Spleen (tissue), 11 donors: Measurements from ENCODE around the gene KCNG4. TPM values are rescaled to one million over a fixed set of nuclear protein-coding genes. Genes with fewer than 3 reads are reported as not detected.

Experiments
- DNase-seq: peaks from one replicate; pipeline ENCODE4 v3.0.0-alpha.2; 2020
- H3K27ac ChIP-seq, 8 donors: fragments of 200-600 bp; sonication (generic) in 7 of 8; 1 replicate in 4 of 8; 2 replicates in 4 of 8; pipeline versions ENCODE4 v1.5.0 to v1.8.0; 2016 to 2021; ENCODE audit warnings: inconsistent platforms in 4 of 8, mild to moderate bottlenecking in 4 of 8, moderate library complexity in 1 of 8
- H3K27me3 ChIP-seq, 7 donors: fragments of 200-600 bp; sonication (generic) in 6 of 7; replicated peaks in 1 of 7; 1 replicate in 4 of 7; 2 replicates in 3 of 7; pipeline versions ENCODE4 v1.5.0 to v1.8.0; 2016 to 2021; ENCODE audit warnings: inconsistent platforms in 3 of 7, mild to moderate bottlenecking in 1 of 7
- H3K36me3 ChIP-seq, 6 donors: fragments of 200-600 bp; sonication (generic) in 5 of 6; 1 replicate in 4 of 6; 2 replicates in 2 of 6; pipeline versions ENCODE4 v1.5.0 to v1.8.0; 2016 to 2021; ENCODE audit warnings: inconsistent platforms in 2 of 6
- H3K4me1 ChIP-seq, 6 donors: fragments of 200-600 bp; sonication (generic) in 5 of 6; 1 replicate in 3 of 6; 2 replicates in 3 of 6; pipeline versions ENCODE4 v1.5.0 to v1.8.0; 2016 to 2021; ENCODE audit warnings: inconsistent platforms in 3 of 6
- H3K4me3 ChIP-seq, 8 donors: fragments of 200-600 bp; sonication (generic) in 7 of 8; 1 replicate in 4 of 8; 2 replicates in 4 of 8; pipeline versions ENCODE4 v1.5.0 to v1.8.0; 2016 to 2021; ENCODE audit warnings: inconsistent platforms in 4 of 8, mild to moderate bottlenecking in 4 of 8, moderate library complexity in 2 of 8
- H3K9me3 ChIP-seq, 8 donors: fragments of 200-600 bp; sonication (generic) in 7 of 8; 1 replicate in 4 of 8; 2 replicates in 4 of 8; pipeline versions ENCODE4 v1.5.0 to v1.8.0; 2016 to 2021; ENCODE audit warnings: inconsistent platforms in 4 of 8
- POLR2A ChIP-seq, 3 donors: fragments of 450-650 bp; IDR thresholded peaks; one replicate each; pipeline ENCODE4 v1.5.1; 2017; ENCODE audit warnings: antibody characterized with exemption in 3 of 3, mild to moderate bottlenecking in 1 of 3
- POLR2AphosphoS5 ChIP-seq, 3 donors: sonication (generic); formaldehyde crosslinking; IDR thresholded peaks; one replicate each; pipeline ENCODE4 v1.5.1; 2017; ENCODE audit warnings: antibody characterized with exemption in 3 of 3
- WGBS, 5 donors: extraction: QIAGEN DNeasy Blood & Tissue Kit in 3 of 5; methylation state at CpG; one replicate each; pipeline versions ENCODE4 v1.1.5 to v1.1.7; 2013 to 2018; 5-methylcytosine and 5-hydroxymethylcytosine counted together
- intact Hi-C: fragments of 100-400 bp; cut with DNase I; formaldehyde crosslinking; loops from one replicate; pipeline ENCODE4 v1.15.0; 2023; ENCODE audit warnings: low total_unique reads
- polyA plus RNA-seq, 3 donors: library from polyadenylated mRNA; stranded (reverse); fragments of 200-250 nt; gene quantifications; one replicate each; pipeline ENCODE4 v1.2.1, GENCODE V29; 2013
- total RNA-seq, 7 donors: library from RNA; depleted of rRNA in 3 of 7; stranded (reverse); fragments of >200 nt in 3 of 7; fragmentation: NEBNext Ultra II Directional in 4 of 7; extraction: Animal tissue kit (Norgen Biotek cat#: 25700) in 4 of 7; gene quantifications; one replicate each; pipeline versions ENCODE4 v1.1.0 to v1.2.1, GENCODE V29; 2016 to 2021
- TF ChIP-seq, protein P1 (sequence below), 11 experiments: fragments of 200-600 bp in 7 of 11; fragments of 450-650 bp in 4 of 11; sonication (generic) in 4 of 11; IDR thresholded peaks in 8 of 11; conservative IDR thresholded peaks in 3 of 11; 1 replicate in 7 of 11; 2 replicates in 4 of 11; pipeline versions ENCODE4 v1.4.0 to v1.8.0; 2016 to 2021; ENCODE audit warnings: antibody characterized with exemption in 11 of 11, inconsistent platforms in 4 of 11, mild to moderate bottlenecking in 1 of 11
- donor health status: healthy with polysubstance abuse.
- donor health status: DM: no; HTN: no; CAD: no; lungs with moderate emphysema.
- donor health status: DM: no; HTN: no; CAD: no.
- donor health status: Bipolar disorder and iron deficiency.
- donor health status: healthy.
- donor health status: DM: no; HTN: no; CAD: no.
- donor health status: DM: yes; HTN: yes; CAD: no.

The KCNG4 gene
- total and polyA plus RNA-seq, 10 donors: not detected

DNA sequence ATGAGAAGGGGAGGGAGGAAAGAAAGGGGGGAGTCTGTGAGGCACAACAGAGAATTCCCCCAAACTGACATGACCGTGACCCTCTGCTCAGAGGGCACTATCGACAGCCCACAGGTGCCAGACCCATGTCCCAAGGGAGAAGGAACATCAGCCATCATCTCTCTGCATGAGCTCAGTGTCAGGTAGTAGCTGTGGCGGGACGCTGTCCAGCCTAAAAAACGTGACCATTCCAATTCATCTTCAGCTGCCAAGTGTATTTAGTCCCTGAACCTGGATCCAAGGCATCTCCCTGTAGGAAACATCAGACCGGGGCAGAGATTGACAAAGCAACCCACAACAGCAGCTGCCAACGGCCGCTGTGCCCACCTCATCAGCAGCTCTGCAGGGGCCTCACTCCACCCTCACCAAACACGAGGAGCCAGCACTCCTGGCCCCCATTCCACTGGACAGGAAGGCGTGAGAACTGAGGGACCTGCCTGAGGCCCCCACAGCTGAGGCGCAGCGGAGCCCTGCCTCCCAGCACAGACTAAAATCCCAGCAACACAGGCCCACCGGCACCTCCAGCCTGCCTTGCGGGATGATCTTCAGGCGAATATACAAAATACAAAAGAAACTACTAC lies 61.6 kb downstream of the KCNG4 start:
- Histone ChIP-seq H3K36me3 (peaks cover 0 to 63% (median 54%) of the 10 kb centered on the region in 6 donors), H3K4me3 (no peak overlapping the region), H3K27me3 (no peaks in the 10 kb centered on the region), H3K27ac (peak overlapping the region in 4 of 8 donors; percentile 75 to 84 (median 82)), H3K9me3 (no peaks in the 10 kb centered on the region), H3K4me1 (peaks cover 22 to 86% (median 53%) of the 10 kb centered on the region in 6 donors)
- 86 to 90% (median 88%) methylated on average over 13 to 15 of the region's 15 CpGs for WGBS, 5 donors
- TF ChIP-seq POLR2A (IDR thresholded peaks at IDR 0.05) (no peak), POLR2AphosphoS5 (IDR thresholded peaks at IDR 0.05) (no peak)
- TF ChIP-seq, protein P1, sequence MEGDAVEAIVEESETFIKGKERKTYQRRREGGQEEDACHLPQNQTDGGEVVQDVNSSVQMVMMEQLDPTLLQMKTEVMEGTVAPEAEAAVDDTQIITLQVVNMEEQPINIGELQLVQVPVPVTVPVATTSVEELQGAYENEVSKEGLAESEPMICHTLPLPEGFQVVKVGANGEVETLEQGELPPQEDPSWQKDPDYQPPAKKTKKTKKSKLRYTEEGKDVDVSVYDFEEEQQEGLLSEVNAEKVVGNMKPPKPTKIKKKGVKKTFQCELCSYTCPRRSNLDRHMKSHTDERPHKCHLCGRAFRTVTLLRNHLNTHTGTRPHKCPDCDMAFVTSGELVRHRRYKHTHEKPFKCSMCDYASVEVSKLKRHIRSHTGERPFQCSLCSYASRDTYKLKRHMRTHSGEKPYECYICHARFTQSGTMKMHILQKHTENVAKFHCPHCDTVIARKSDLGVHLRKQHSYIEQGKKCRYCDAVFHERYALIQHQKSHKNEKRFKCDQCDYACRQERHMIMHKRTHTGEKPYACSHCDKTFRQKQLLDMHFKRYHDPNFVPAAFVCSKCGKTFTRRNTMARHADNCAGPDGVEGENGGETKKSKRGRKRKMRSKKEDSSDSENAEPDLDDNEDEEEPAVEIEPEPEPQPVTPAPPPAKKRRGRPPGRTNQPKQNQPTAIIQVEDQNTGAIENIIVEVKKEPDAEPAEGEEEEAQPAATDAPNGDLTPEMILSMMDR (IDR thresholded peaks at IDR 0.05 in 8 of 11, conservative IDR thresholded peaks at IDR 0.05 in 3 of 11): no peak
- no peak for DNase-seq
- intact Hi-C loops: loop anchor here (10.0 kb wide), 2 partner anchors 93 to 223 kb away; partner anchors contain the start of gene OSGIN1

DNA sequence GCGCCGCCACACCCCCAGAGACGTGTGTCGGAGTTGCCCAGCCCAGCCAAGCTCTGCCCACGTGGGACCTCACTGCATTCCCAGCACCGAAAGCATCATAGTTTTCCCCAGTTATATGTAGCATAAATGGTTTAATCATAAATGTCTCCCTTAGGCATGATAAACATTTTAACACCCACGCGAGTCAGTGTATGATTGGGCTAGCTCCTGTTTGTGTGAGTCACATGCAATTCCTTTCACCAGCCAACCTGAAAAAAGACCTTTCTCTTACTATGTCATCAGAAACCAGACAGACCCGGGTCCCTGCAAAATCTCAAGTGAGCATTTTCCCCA lies 62.1 kb downstream of the KCNG4 start:
- no peaks in the 10 kb centered on the region for H3K27me3 ChIP-seq
- no peak for DNase-seq
- peak overlapping the region in 7 of 8 donors; percentile 26 to 84 (median 75) for H3K27ac ChIP-seq
- TF ChIP-seq POLR2A (IDR thresholded peaks at IDR 0.05): no peak
- no peak for TF ChIP-seq POLR2AphosphoS5 (IDR thresholded peaks at IDR 0.05)
- TF ChIP-seq, protein P1 (IDR thresholded peaks at IDR 0.05 in 8 of 11, conservative IDR thresholded peaks at IDR 0.05 in 3 of 11): no peak
- no peaks in the 10 kb centered on the region for H3K9me3 ChIP-seq
- peaks cover 22 to 81% (median 49%) of the 10 kb centered on the region in 6 donors for H3K4me1 ChIP-seq
- intact Hi-C loops: loop anchor here (10.0 kb wide), 2 partner anchors 93 to 223 kb away; partner anchors contain the start of gene OSGIN1
- WGBS, 5 donors: 68 to 83% (median 77%) methylated on average over 8 to 9 of the region's 9 CpGs
- H3K4me3 ChIP-seq: no peak overlapping the region
- peaks cover 0 to 58% (median 49%) of the 10 kb centered on the region in 6 donors for H3K36me3 ChIP-seq

DNA sequence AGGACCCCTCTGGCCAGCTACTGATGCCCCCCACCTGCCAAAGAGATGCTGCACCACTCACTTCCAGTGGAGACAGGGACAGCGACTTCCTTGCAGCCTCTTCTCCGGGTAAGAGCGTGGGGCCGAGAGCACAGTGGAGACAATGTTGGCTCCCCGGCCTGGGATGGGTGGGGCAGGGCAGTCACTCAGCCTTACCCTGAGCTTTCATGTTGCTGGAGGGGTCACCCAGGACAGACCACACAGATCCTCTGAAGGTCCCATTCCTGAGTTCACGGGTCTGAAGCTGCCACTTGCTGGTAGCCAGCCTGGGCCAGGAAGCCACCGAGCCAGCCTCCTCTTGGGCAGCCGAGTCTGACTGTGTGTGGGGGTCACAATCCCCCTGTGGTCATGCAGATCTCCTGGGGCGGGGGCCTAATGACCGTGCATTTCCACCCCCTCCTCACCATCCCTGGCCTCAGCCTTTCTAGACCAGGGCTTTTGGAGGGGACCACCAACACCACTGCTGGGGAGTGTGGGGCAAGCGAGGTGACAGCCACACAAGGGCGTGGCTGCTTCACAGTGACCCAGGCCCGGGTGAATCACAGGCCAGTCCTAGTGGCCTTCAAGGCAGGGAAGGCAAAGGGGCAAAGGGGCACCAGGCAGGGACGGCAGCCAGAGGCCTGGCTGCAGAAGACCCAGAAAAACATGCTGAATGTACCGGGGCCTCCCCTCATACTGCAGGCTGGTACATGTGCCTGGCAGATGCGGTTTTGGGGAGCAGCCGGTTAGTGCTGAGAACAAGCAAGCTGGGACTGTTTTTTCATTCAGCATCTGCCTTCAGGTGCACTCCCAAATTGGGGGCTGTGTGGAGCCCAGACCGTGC lies 63.4 kb downstream of the KCNG4 start:
- DNase-seq: no peak
- 44 to 84% (median 73%) methylated on average over 12 to 18 of the region's 18 CpGs for WGBS, 5 donors
- peak in 2 of 3 donors; percentile 4 to 9 for TF ChIP-seq POLR2AphosphoS5 (IDR thresholded peaks at IDR 0.05)
- TF ChIP-seq, protein P1 (IDR thresholded peaks at IDR 0.05 in 8 of 11, conservative IDR thresholded peaks at IDR 0.05 in 3 of 11): no peak
- TF ChIP-seq POLR2A (IDR thresholded peaks at IDR 0.05): no peak
- intact Hi-C loops: loop anchor here (10.0 kb wide), 2 partner anchors 92 to 222 kb away; partner anchors contain the start of gene OSGIN1
- peaks cover 0 to 1% (median 0%) of the 10 kb centered on the region in 7 donors for H3K27me3 ChIP-seq
- H3K4me3 ChIP-seq: no peak overlapping the region
- H3K9me3 ChIP-seq: no peaks in the 10 kb centered on the region
- H3K4me1 ChIP-seq: peaks cover 22 to 68% (median 48%) of the 10 kb centered on the region in 6 donors
- H3K36me3 ChIP-seq: peaks cover 0 to 45% (median 38%) of the 10 kb centered on the region in 6 donors
- H3K27ac ChIP-seq: peak overlapping the region; percentile 19 to 84 (median 75)
